Effector CD4-positive, alpha-beta T cell (primary cell): ENCODE results near the gene MAP4K4.
"Not testable (repeated sequence)": the region's sequence is repeated elsewhere in the genome, so short reads cannot be mapped to it uniquely, and the experiment has no call there.

Experiments
- DNase-seq: peaks from one replicate; pipeline ENCODE4 v3.0.0-alpha.2; 2020

Gene MAP4K4

GRCh38 chr2:101770726-101771125, 73.2 kb downstream of the MAP4K4 start:
- no peak for DNase-seq

DNA sequence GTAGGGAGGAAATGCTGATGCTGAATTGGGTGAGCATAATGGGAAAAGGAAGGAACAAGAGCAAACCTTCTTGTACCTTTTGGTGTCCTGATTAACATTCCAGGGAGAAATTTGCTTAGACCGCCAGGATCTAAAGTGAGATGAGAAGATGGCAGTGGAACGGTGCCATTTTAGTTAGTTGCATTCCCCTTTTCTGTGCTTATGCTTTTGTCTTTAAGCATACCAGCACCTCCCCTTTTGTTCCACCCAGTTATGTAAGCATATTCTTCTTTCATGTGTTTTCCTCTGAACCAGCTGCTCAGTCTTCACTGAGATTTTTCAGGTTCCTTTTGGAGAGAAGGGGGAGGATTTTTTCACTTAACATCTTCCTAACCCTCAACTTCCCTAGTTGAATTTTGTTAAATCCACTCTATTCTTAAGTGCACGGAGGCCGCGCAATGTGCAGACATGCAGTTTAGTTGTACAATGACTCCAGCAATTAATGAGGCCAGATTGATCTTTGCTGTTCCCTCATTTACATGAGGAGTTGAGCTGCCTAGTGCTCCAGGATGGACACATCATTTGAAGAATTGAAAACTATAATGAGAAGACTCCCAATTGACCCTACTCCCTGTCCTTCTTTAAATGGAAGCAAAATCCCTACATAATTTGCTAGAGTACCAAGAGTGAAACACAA, 73.9 kb downstream of the MAP4K4 start:
- DNase-seq: no peak

GRCh38 chr2:101771910-101772321, 74.4 kb downstream of the MAP4K4 start:
- no peak for DNase-seq

GRCh38 chr2:101773137-101773536, 75.6 kb downstream of the MAP4K4 start:
- no peak for DNase-seq

DNA sequence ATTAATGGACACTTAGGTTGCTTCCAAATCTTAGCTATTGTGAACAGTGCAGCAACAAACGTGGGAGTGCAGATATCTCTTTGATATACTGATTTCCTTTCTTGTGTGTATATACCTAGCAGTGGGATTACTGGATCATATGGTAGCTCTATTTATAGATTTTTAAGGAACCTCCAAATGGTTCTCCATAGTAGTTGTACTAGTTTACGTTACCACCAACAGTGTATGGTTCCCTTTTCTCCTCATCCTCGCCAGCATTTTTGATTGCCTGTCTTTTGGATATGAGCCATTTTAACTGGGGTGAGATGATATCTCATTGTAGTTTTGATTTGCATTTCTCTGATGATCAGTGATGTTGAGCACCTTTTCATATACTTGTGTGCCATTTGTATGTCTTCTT, 76.5 kb downstream of the MAP4K4 start:
- not testable (repeated sequence) for DNase-seq

DNA sequence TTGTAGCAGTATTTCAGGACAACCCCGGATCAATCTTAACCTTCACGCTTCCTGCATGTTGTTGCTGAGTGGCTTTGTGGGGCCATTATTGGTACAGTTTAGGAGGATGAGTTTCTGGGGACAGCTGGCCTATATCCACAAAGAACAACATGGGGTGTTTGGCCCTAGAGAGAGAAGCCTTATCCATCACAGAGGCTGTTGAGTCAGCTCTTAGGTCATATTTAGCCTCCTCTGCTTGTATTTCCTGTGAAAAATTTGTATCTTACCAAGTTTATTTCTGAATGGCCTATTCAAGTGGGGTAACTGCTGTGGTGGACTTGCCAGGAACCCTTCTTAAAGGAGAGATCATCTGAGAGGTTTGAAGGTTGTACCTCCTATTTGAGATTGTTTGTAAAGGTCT, 77.6 kb downstream of the MAP4K4 start:
- no peak for DNase-seq

GRCh38 chr2:101775636-101776035, 78.1 kb downstream of the MAP4K4 start:
- DNase-seq: no peak

GRCh38 chr2:101776172-101777043, 78.9 kb downstream of the MAP4K4 start:
- no peak for DNase-seq

DNA sequence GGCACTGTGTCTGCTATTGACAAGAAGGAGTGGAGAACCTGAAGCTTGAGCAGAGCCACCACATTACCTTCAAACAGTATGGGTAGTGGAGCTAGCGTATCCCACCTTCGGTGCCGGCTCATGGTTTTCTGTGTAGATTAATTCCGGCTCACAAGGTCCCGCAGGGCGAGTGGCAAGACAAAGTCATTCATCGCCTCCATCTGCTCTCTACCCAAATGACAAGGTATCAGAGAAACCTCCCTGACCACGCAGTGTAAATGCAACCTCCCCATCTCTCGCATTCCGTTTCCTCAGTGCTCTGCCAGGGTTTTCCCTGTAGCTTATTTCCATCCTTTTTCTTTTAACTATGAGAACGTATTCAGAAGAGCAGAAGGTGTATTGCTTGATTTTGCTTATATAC, 79.8 kb downstream of the MAP4K4 start:
- no peak for DNase-seq

GRCh38 chr2:101778102-101778501, 80.6 kb downstream of the MAP4K4 start:
- DNase-seq: no peak

GRCh38 chr2:101779190-101779589, 81.7 kb downstream of the MAP4K4 start:
- no peak for DNase-seq

DNA sequence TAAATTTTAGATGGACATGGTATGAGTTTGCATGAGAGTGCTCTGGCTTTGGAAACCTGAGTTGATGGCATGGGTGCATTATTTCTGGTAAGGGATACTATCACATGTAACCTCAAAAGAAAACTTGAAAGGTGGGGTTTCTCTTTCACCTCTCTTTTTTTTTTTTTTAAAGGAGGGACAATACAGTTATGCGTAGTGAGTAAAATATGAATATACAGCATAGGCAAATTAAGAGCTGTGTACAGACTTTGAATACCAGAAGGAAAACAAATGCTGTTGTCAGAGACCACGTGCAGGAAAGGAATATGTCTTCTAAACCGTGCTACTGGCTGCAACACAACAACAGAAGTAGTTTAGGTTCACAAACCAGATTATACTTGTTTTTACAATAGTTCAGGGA, 82.1 kb downstream of the MAP4K4 start:
- DNase-seq: no peak

DNA sequence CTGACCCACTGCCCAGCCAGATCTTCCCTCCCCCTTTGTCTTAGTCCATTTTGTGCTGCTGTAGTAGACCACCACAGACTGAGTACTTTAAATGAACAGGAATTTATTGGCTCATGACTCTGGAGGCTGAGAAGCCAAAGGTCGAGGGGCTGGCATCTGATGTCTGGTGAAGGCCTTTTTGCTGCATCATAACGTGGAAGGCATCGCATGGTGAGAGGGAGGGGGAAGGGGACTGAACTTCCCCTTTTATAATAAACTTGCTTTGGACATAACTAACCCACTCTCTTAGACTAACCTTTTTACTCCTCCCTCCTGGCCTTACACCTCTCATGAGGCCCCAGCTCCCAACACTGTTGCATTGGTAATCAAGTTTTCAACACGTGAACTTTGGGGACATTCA, 83.8 kb downstream of the MAP4K4 start:
- no peak for DNase-seq

DNA sequence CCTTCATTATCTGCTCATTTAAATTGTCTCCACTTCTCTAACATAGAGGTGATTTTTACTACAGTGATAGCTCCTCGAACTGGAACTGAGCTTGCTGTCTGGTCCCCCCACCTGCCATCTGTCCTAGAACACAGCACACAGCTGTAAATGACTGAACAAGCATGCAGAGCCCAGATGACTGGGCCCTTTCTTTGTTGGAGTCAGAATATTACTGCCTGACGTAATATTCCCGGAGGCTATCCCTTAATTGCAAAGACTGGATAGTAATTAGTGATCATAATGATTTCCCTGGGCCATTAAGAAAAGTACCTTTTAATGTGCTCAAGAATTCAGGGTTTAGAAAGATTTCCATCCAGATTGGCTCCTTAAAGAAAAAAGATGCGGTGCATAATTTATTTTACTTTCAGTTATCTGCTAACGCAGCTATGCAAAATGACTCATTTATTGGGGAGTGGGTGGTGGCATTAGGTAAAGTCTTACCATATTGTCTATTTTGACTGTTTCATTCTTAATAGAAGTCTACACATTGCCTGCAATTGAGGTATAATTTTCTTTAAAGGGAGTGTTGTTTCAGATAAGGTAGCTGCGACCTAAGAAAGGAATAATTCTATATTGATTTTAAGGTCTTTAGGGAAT, 84.4 kb downstream of the MAP4K4 start:
- no peak for DNase-seq

DNA sequence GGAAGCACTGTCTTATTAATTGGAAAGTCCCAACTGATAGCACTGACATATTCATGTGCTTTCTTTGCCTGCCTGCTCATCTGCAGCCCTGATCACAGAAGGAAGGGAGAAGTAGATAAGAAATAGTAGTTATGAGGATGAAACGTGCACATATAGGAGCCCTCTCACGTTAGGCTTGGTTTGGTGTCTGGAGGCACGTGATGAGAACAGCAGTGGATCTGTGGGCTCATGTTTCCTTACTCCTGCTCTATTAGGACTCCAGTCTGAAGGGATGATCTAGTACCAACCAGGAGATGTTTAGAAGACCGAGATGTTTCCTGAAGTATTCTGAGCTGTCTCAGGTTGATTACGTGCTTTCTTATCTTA, 84.9 kb downstream of the MAP4K4 start:
- DNase-seq: no peak

DNA sequence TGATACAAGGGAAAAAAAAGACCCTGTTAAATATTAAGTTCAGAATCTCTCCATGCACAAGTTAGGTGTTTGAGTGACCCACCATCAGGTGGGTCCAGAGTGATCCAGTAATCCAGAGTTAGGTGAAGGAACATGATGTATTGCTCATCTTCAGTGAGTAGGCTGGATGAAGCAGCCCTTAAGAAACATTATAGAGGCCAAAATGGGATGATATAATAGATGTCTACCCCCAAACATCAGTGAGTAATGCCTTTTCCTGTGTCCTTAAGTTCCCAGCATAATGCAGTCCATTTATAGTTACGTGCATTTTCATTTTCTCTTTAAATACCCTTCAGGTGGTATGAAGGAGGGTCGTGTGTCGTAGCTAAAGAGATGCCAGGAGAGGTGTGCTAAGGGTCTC, 89.6 kb downstream of the MAP4K4 start:
- no peak for DNase-seq

GRCh38 chr2:101788565-101788964, 91.1 kb downstream of the MAP4K4 start:
- DNase-seq: no peak

GRCh38 chr2:101788995-101789970, 91.8 kb downstream of the MAP4K4 start:
- DNase-seq: no peak

GRCh38 chr2:101790416-101790815, 92.9 kb downstream of the MAP4K4 start:
- DNase-seq: no peak

GRCh38 chr2:101790857-101791256, 93.3 kb downstream of the MAP4K4 start:
- DNase-seq: no peak

- DNase-seq: no peak
Measured at GRCh38 chr2:101792208-101792607, 94.7 kb downstream of the MAP4K4 start.

GRCh38 chr2:101793277-101793969, 95.9 kb downstream of the MAP4K4 start:
- no peak for DNase-seq
